Endothelial cell (in vitro differentiated cells): Measurements from ENCODE around the gene FBXL7. TPM values are rescaled to one million over a fixed set of nuclear protein-coding genes. Genes with fewer than 3 reads are reported as not detected.

ENCODE experiments used
- DNase-seq: peaks from one replicate; pipeline ENCODE4 v3.0.0; 2021; ENCODE audit warnings: low spot score
- H3K27ac Mint-ChIP-seq: one replicate; pipeline ENCODE4 v1.8.0; 2021; ENCODE audit warnings: mixed read lengths, inconsistent platforms; ENCODE audit not compliant: unreplicated experiment
- H3K27me3 Mint-ChIP-seq: one replicate; pipeline ENCODE4 v1.8.0; 2021; ENCODE audit warnings: mild to moderate bottlenecking, moderate library complexity, mixed read lengths, inconsistent platforms; ENCODE audit not compliant: unreplicated experiment
- H3K36me3 Mint-ChIP-seq: one replicate; pipeline ENCODE4 v1.8.0; 2021; ENCODE audit warnings: mild to moderate bottlenecking, low read depth, mixed read lengths, inconsistent platforms; ENCODE audit not compliant: unreplicated experiment
- H3K4me1 Mint-ChIP-seq: one replicate; pipeline ENCODE4 v1.8.0; 2021; ENCODE audit warnings: mild to moderate bottlenecking, mixed read lengths, inconsistent platforms; ENCODE audit not compliant: unreplicated experiment
- H3K4me3 Mint-ChIP-seq: one replicate; pipeline ENCODE4 v1.8.0; 2021; ENCODE audit warnings: mild to moderate bottlenecking, mixed read lengths, inconsistent platforms; ENCODE audit not compliant: unreplicated experiment
- H3K9me3 Mint-ChIP-seq: one replicate; pipeline ENCODE4 v1.8.0; 2021; ENCODE audit warnings: mixed read lengths, inconsistent platforms; ENCODE audit not compliant: unreplicated experiment
- total RNA-seq: library from RNA; stranded (reverse); fragmentation: NEBNext Ultra II Directional; extraction: Animal tissue kit (Norgen Biotek cat#: 25700); gene quantifications from one replicate; pipeline ENCODE4 v1.2.1, GENCODE V29; 2021; ENCODE audit not compliant: unreplicated experiment
- TF ChIP-seq, protein P1 (sequence below): fragments of 200-600 bp; sonication (generic); IDR thresholded peaks from one replicate; pipeline ENCODE4 v1.5.0; 2021; ENCODE audit warnings: antibody characterized with exemption; ENCODE audit not compliant: unreplicated experiment

The FBXL7 gene
- total RNA-seq, 1 donor from 2014 or later: 63.8 TPM

DNA sequence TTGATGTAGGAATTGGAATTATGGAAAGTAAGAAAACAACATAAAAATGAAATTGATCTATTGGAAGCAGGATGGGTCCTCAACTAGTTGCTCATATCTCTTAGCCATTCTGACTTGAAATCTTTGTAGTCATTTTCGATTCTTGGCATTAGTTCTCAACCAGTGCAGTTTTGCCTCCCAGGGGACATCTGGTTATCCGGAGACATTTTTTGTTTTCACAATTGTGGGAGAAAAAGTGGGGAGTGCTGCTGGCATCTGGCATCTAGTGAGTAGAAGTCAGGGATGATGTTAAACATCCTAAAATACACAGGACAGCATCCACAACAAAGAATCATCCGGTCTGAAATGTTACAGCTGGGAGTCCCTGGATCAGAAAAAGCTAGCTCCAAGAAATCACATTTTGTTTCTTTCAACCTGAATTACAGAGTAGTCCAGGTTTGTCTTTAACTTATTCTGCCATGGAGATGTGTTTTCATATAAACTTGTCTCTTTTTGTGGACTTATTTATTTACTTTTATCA is 74.9 kb downstream of the FBXL7 start:
- TF ChIP-seq, protein P1, sequence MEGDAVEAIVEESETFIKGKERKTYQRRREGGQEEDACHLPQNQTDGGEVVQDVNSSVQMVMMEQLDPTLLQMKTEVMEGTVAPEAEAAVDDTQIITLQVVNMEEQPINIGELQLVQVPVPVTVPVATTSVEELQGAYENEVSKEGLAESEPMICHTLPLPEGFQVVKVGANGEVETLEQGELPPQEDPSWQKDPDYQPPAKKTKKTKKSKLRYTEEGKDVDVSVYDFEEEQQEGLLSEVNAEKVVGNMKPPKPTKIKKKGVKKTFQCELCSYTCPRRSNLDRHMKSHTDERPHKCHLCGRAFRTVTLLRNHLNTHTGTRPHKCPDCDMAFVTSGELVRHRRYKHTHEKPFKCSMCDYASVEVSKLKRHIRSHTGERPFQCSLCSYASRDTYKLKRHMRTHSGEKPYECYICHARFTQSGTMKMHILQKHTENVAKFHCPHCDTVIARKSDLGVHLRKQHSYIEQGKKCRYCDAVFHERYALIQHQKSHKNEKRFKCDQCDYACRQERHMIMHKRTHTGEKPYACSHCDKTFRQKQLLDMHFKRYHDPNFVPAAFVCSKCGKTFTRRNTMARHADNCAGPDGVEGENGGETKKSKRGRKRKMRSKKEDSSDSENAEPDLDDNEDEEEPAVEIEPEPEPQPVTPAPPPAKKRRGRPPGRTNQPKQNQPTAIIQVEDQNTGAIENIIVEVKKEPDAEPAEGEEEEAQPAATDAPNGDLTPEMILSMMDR: no peak
- Mint-ChIP-seq H3K4me3 (no peak overlapping the region), H3K9me3 (no peaks in the 10 kb centered on the region), H3K27me3 (no peaks in the 10 kb centered on the region), H3K4me1 (peaks cover 25% of the 10 kb centered on the region), H3K36me3 (no peaks in the 10 kb centered on the region), H3K27ac (no peak overlapping the region)
- no peak for DNase-seq

DNA sequence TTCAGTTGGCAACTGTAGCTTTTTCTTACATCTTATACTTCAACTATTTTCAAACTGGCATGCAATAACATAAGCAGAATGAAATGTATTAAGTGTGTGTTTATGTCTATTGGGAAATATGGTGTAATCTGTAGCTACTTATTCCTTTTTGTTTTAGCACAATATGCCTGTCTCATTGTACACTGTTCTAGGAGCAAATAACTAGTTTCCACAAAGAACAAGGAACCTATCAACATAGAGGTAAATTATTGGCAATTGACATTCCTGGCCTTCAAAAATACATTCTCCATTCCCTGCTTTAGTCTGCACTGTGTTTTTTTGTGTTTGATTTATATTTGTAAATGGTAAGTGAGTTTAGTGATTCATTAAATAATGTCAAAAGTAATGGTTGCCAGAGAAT is 75.7 kb downstream of the FBXL7 start:
- no peak overlapping the region for H3K4me3 Mint-ChIP-seq
- TF ChIP-seq, protein P1: no peak
- no peaks in the 10 kb centered on the region for H3K27me3 Mint-ChIP-seq
- peaks cover 7% of the 10 kb centered on the region for H3K36me3 Mint-ChIP-seq
- no peaks in the 10 kb centered on the region for H3K9me3 Mint-ChIP-seq
- DNase-seq: no peak
- peaks cover 20% of the 10 kb centered on the region for H3K4me1 Mint-ChIP-seq
- no peak overlapping the region for H3K27ac Mint-ChIP-seq

DNA sequence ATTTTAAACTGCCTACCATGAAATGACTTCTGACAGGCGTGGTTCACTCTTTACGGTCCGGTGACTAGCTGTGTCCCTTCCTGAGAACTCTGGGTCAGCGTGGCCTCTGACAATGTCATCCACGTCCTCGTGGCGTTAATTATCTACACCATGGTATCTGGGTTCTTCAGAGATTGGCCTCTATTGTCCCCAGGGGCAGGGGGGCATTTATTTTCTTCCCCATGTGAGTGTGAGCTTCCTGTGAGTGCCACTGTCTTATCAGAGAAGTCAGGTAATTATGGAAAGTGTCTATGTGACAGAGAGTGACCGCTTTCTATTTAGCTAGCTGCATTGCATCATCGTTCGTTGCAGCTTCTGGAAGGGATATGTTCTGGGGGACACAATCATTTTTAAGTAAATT is 77.2 kb downstream of the FBXL7 start:
- no peaks in the 10 kb centered on the region for H3K27me3 Mint-ChIP-seq
- H3K27ac Mint-ChIP-seq: no peak overlapping the region
- no peak overlapping the region for H3K4me3 Mint-ChIP-seq
- no peak for DNase-seq
- no peaks in the 10 kb centered on the region for H3K9me3 Mint-ChIP-seq
- TF ChIP-seq, protein P1: no peak
- peaks cover 19% of the 10 kb centered on the region for H3K36me3 Mint-ChIP-seq
- H3K4me1 Mint-ChIP-seq: peaks cover 19% of the 10 kb centered on the region

DNA sequence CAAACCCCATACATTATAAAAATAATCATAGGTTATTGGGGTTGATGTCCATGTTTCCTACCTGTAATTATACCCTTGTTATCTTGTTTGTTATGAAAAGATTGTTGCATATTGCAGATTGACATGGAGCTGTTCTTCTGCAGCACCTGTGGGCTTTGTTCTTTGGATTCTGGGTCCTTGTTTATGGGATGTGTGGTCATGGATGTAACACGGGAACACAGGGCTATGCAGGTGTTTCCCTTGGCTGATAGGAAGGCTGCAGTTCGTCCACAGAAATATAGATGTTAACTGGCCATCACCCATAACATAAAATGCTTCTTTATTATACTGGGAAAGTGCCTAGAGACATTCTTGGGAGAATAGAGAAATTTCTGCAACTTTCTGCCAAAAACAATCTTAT is 77.9 kb downstream of the FBXL7 start:
- H3K4me3 Mint-ChIP-seq: no peak overlapping the region
- peaks cover 19% of the 10 kb centered on the region for H3K4me1 Mint-ChIP-seq
- DNase-seq: no peak
- H3K36me3 Mint-ChIP-seq: peaks cover 26% of the 10 kb centered on the region
- peaks cover 3% of the 10 kb centered on the region for H3K9me3 Mint-ChIP-seq
- no peaks in the 10 kb centered on the region for H3K27me3 Mint-ChIP-seq
- TF ChIP-seq, protein P1: no peak
- peak overlapping the region; percentile 67 for H3K27ac Mint-ChIP-seq

DNA sequence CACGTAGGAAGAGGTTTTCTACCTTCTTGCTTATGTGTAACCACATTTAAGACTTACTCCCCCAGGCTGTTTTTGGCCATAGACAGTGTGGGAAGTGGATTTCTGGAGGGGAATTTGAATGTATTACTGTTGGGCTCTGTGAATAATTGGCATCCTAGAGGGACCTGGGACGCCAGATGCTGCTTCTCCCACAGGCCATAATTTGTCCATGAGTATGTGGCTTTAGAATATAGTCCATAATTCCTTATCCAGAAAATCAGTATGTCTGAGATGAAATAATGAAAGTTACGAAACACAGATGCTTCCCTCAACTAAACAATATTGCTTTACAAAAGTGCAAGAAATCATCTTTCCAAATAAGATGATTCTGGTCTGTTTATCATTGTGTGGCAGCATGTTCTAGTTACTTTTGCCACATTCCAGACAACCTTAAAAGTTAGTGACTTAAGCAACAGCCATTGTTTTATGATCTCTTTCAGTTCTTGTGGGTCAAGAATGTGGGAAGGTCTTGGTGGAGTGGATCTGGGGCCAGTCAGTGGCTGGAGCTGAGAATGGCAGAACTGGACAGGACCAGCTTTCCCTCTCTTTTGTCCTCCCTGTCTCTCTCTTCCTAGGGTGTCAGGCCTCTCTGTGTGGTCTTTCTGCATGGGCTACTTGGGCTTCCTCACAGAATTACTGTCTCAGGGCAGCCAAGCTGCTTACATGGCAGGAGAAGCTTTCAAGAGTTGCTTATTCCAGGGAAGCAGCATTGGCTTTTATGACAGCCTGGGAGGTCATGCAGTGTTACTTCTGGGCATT is 79.4 kb downstream of the FBXL7 start:
- peaks cover 42% of the 10 kb centered on the region for H3K36me3 Mint-ChIP-seq
- peaks cover 16% of the 10 kb centered on the region for H3K4me1 Mint-ChIP-seq
- TF ChIP-seq, protein P1: no peak
- no peak overlapping the region for H3K4me3 Mint-ChIP-seq
- H3K9me3 Mint-ChIP-seq: peaks cover 10% of the 10 kb centered on the region
- no peak overlapping the region for H3K27ac Mint-ChIP-seq
- DNase-seq: no peak
- H3K27me3 Mint-ChIP-seq: no peaks in the 10 kb centered on the region
